HepG2 (cell line): ENCODE results near the gene DCAKD. TPM values are rescaled to one million over a fixed set of nuclear protein-coding genes. Genes with fewer than 3 reads are reported as not detected.

ENCODE experiments used
- ATAC-seq: fragments of 200-7000 bp; cut with Tn5 transposase; 3 replicates; pipeline ENCODE4 v1.9.1; 2020; ENCODE audit warnings: mild to moderate bottlenecking, moderate library complexity
- BruUV-seq: library from RNA; stranded (reverse); fragments of 400-500 nt; replicated peaks from 2 replicates; lab custom pipeline; 2021; lab: Mats Ljungman, UMichigan
- CTCF ChIA-PET: fragments of 300-600 bp; formaldehyde crosslinking; extraction: SDS; loops from one replicate; lab custom pipeline; 2021; ENCODE audit warnings: low total read pairs, inconsistent platforms, low intra/inter-chr PET ratio; lab: Yijun Ruan, JAX
- POLR2A ChIA-PET: fragments of 350-600 bp; sonication (Branson Sonifier 250); formaldehyde crosslinking; loops from one replicate; lab custom pipeline; 2020; ENCODE audit warnings: antibody characterized with exemption, inconsistent platforms; lab: Yijun Ruan, JAX
- DNase-seq: peaks from one replicate; pipeline ENCODE4 v3.0.0-alpha.2; 2015; ENCODE audit warnings: low spot score
- FAIRE-seq: peaks from 3 replicates; lab custom pipeline; 2011; peaks lifted over from hg19 to GRCh38; lab: Jason Lieb, UNC
- H2AFZ ChIP-seq: one replicate; pipeline ENCODE4 v1.6.1; 2011; ENCODE audit warnings: low read length, inconsistent platforms
- H3K27ac ChIP-seq: fragments of 300-600 bp; 3 replicates; pipeline ENCODE4 v1.8.0; 2011; ENCODE audit warnings: mixed run types, mild to moderate bottlenecking, mixed read lengths, low read length, inconsistent platforms; ENCODE audit not compliant: insufficient read depth; ENCODE audit errors: extremely low read length
- H3K27me3 ChIP-seq, 2 experiments: fragments of 200-600 bp in 1 of 2; 2 replicates in 1 of 2; 3 replicates in 1 of 2; pipeline versions ENCODE4 v1.6.0 to v1.8.0; 2011; ENCODE audit warnings: low read length in 2 of 2, mild to moderate bottlenecking in 2 of 2, moderate library complexity in 2 of 2, inconsistent platforms in 1 of 2; ENCODE audit not compliant: insufficient read depth in 2 of 2, control insufficient read depth in 1 of 2
- H3K36me3 ChIP-seq, 2 experiments: fragments of 200-600 bp in 1 of 2; replicated peaks in 1 of 2; 2 replicates in 1 of 2; 3 replicates in 1 of 2; pipeline versions ENCODE4 v1.5.1 to v1.8.0; 2011; ENCODE audit warnings: low read length in 2 of 2, inconsistent platforms in 1 of 2; ENCODE audit not compliant: insufficient read depth in 2 of 2, control insufficient read depth in 1 of 2
- H3K4me1 ChIP-seq: 2 replicates; pipeline ENCODE4 v1.5.1; 2012; ENCODE audit warnings: low read length, inconsistent platforms; ENCODE audit not compliant: insufficient read depth
- H3K4me2 ChIP-seq: 2 replicates; pipeline ENCODE4 v1.6.0; 2011; ENCODE audit warnings: low read depth, low read length, inconsistent platforms
- H3K4me3 ChIP-seq, 3 experiments: fragments of 200-600 bp in 1 of 3; sonication (generic), shearing (Covaris generic) in 1 of 3; replicated peaks in 1 of 3; 2 replicates each; pipeline ENCODE4 v1.5.1; 2011 to 2016; ENCODE audit warnings: low read length in 3 of 3, inconsistent platforms in 2 of 3, low read depth in 2 of 3, mild to moderate bottlenecking in 2 of 3, control low read depth in 1 of 3, mixed read lengths in 1 of 3; ENCODE audit not compliant: insufficient read depth in 1 of 3
- H3K79me2 ChIP-seq: one replicate; pipeline ENCODE4 v1.6.1; 2011; ENCODE audit warnings: low read length, inconsistent platforms; ENCODE audit not compliant: insufficient read depth
- H3K9ac ChIP-seq: 2 replicates; pipeline ENCODE4 v1.6.0; 2011; ENCODE audit warnings: mild to moderate bottlenecking, low read depth, low read length, inconsistent platforms; ENCODE audit not compliant: insufficient read depth
- H3K9me3 ChIP-seq: 2 replicates; pipeline ENCODE4 v1.5.1; 2012; ENCODE audit warnings: mild to moderate bottlenecking, low read length
- H4K20me1 ChIP-seq: 2 replicates; pipeline ENCODE4 v1.6.0; 2011; ENCODE audit warnings: inconsistent platforms, mild to moderate bottlenecking, low read length, moderate library complexity; ENCODE audit not compliant: insufficient read depth
- ATF3 ChIP-seq: sonication (generic); formaldehyde crosslinking; IDR thresholded peaks from 2 replicates; pipeline ENCODE4 v1.4.0; 2020; ENCODE audit warnings: missing genetic modification reagents
- HINFP ChIP-seq: sonication (generic); formaldehyde crosslinking; IDR thresholded peaks from 2 replicates; pipeline ENCODE4 v1.4.0; 2020; ENCODE audit warnings: low read depth, mild to moderate bottlenecking, missing genetic modification reagents
- HMG20B ChIP-seq: conservative IDR thresholded peaks from 2 replicates; pipeline ENCODE4 v1.6.1; 2016; ENCODE audit warnings: missing genetic modification reagents, missing compliant biosample characterization
- MXI1 ChIP-seq: IDR thresholded peaks from 3 replicates; pipeline ENCODE4 v1.6.1; 2012; ENCODE audit warnings: low read depth, low read length, inconsistent platforms, borderline replicate concordance
- PITX1 ChIP-seq: sonication (generic); formaldehyde crosslinking; IDR thresholded peaks from 2 replicates; pipeline ENCODE4 v1.5.1; 2020; ENCODE audit warnings: mild to moderate bottlenecking, missing genetic modification reagents
- PRDM4 ChIP-seq: sonication (generic); formaldehyde crosslinking; IDR thresholded peaks from 2 replicates; pipeline ENCODE4 v1.9.0; 2021; ENCODE audit warnings: missing genetic modification reagents, borderline replicate concordance
- RBFOX2 ChIP-seq: fragments of 200-400 bp; formaldehyde crosslinking; IDR thresholded peaks from 2 replicates; pipeline ENCODE4 v1.6.1; 2017; ENCODE audit warnings: low read depth, mild to moderate bottlenecking, low read length
- RCOR2 ChIP-seq: IDR thresholded peaks from 2 replicates; pipeline ENCODE4 v1.6.1; 2016; ENCODE audit warnings: missing biosample characterization, missing genetic modification reagents
- REPIN1 ChIP-seq: sonication (generic); formaldehyde crosslinking; IDR thresholded peaks from 2 replicates; pipeline ENCODE4 v1.8.0; 2022; ENCODE audit warnings: missing genetic modification reagents, low read depth, mild to moderate bottlenecking, borderline replicate concordance
- SIN3A ChIP-seq: IDR thresholded peaks from 2 replicates; pipeline ENCODE4 v1.6.1; 2011; ENCODE audit warnings: low read depth, mild to moderate bottlenecking, control low read depth, low read length, borderline replicate concordance
- SPEN ChIP-seq: sonication (generic); formaldehyde crosslinking; IDR thresholded peaks from 2 replicates; pipeline ENCODE4 v1.5.1; 2020; ENCODE audit warnings: low read depth, mild to moderate bottlenecking, missing genetic modification reagents
- TARDBP ChIP-seq: sonication (generic); formaldehyde crosslinking; IDR thresholded peaks from 2 replicates; pipeline ENCODE4 v1.8.0; 2022; ENCODE audit warnings: mild to moderate bottlenecking, missing genetic modification reagents
- YEATS4 ChIP-seq: sonication (generic); formaldehyde crosslinking; IDR thresholded peaks from 2 replicates; pipeline ENCODE4 v1.4.0; 2020; ENCODE audit warnings: missing genetic modification reagents, borderline replicate concordance
- ZBTB21 ChIP-seq: sonication (generic); formaldehyde crosslinking; IDR thresholded peaks from 2 replicates; pipeline ENCODE4 v1.4.0; 2020; ENCODE audit warnings: missing genetic modification reagents
- ZNF292 ChIP-seq: sonication (generic); formaldehyde crosslinking; IDR thresholded peaks from 2 replicates; pipeline ENCODE4 v1.8.1; 2022; ENCODE audit warnings: mild to moderate bottlenecking, low read depth, missing genetic modification reagents, borderline replicate concordance
- ZNF674 ChIP-seq: sonication (generic); formaldehyde crosslinking; IDR thresholded peaks from 2 replicates; pipeline ENCODE4 v1.5.0; 2020; ENCODE audit warnings: low read depth, mild to moderate bottlenecking, missing genetic modification reagents
- ZNF816 ChIP-seq: sonication (generic); formaldehyde crosslinking; IDR thresholded peaks from 2 replicates; pipeline ENCODE4 v1.8.0; 2022; ENCODE audit warnings: missing genetic modification reagents, mild to moderate bottlenecking, borderline replicate concordance
- ZNF839 ChIP-seq: sonication (generic); formaldehyde crosslinking; IDR thresholded peaks from 2 replicates; pipeline ENCODE4 v1.4.0; 2020; ENCODE audit warnings: missing genetic modification reagents, mild to moderate bottlenecking, borderline replicate concordance
- WGBS: methylation state at CpG from one replicate; pipeline ENCODE4 v1.1.6; 2017; ENCODE audit warnings: low lambda C conversion rate; 5-methylcytosine and 5-hydroxymethylcytosine counted together
- in situ Hi-C: cut with HindIII; loops from 2 replicates; pipeline ENCODE4 v1.10.0; 2017; ENCODE audit warnings: low pct_unique_long_range_greater_than_20kb; ENCODE audit not compliant: extremely low pct_ligation_motif_present
- intact Hi-C: fragments of 100-400 bp; cut with micrococcal nuclease; formaldehyde crosslinking; loops from one replicate; pipeline ENCODE4 v1.10.0; 2022; ENCODE audit not compliant: unreplicated experiment
- polyA plus RNA-seq, 8 experiments: library from polyadenylated mRNA; depleted of rRNA in 3 of 8; stranded (reverse) in 7 of 8; unstranded in 1 of 8; fragments of >200 nt; fragmentation: Illumina TruSeq in 4 of 8; extraction: Trizol in 4 of 8; gene quantifications; 2 replicates each; pipeline versions ENCODE4 v1.2.1 to v1.2.3, GENCODE V29; 2011 to 2016; ENCODE audit warnings: low read depth in 4 of 8, missing spikeins in 1 of 8, mixed read lengths in 1 of 8; ENCODE audit not compliant: insufficient read depth in 1 of 8
- total RNA-seq, 5 experiments: library from RNA; depleted of rRNA; stranded (reverse); fragments of >200 nt; fragmentation: Illumina TruSeq; extraction: Trizol; gene quantifications; 2 replicates each; pipeline ENCODE4 v1.2.3, GENCODE V29; 2016; ENCODE audit warnings: low read depth in 1 of 5

DCAKD gene
- total and polyA plus RNA-seq, 2 of the 13 experiments (the other 11 are each of a cell fraction or from before 2014, with no cell fraction given), result 25.9 to 29.2 TPM

GRCh38 chr17:45008216-45008615 lies 43.2 kb downstream of the DCAKD start:
- Histone ChIP-seq H2AFZ (no peak overlapping the region), H3K36me3 (no peaks in the 10 kb centered on the region), H4K20me1 (no peaks in the 10 kb centered on the region), H3K4me1 (peaks cover 6% of the 10 kb centered on the region), H3K27ac (no peak overlapping the region), H3K4me2 (no peak overlapping the region), H3K27me3 (peaks cover 11 to 43% of the 10 kb centered on the region in 2 experiments), H3K79me2 (no peaks in the 10 kb centered on the region), H3K4me3 (no peak overlapping the region), H3K9ac (no peak overlapping the region), H3K9me3 (no peaks in the 10 kb centered on the region)
- intact Hi-C loops (no loop called here), in situ Hi-C loops (loop anchor here (25.0 kb wide), 1 partner anchor 221 kb away; no protein-coding TSS in a partner anchor)
- no peak for FAIRE-seq
- no TSS peak for BruUV-seq
- no peak for TF ChIP-seq ZNF839
- TF ChIP-seq HINFP, result no peak
- TF ChIP-seq SPEN (CRISPR knock-in tag), result no peak
- no peak for TF ChIP-seq ATF3 (CRISPR knock-in tag)
- TF ChIP-seq REPIN1 (CRISPR knock-in tag), result no peak
- TF ChIP-seq ZNF292 (CRISPR knock-in tag), result no peak
- TF ChIP-seq MXI1, result no peak
- no peak for TF ChIP-seq SIN3A
- no peak for TF ChIP-seq ZBTB21 (CRISPR knock-in tag)
- no peak for TF ChIP-seq HMG20B (CRISPR knock-in tag)
- no peak for TF ChIP-seq ZNF674 (CRISPR knock-in tag)
- no peak for TF ChIP-seq RBFOX2
- no peak for TF ChIP-seq RCOR2 (CRISPR knock-in tag)
- no peak for TF ChIP-seq PRDM4 (CRISPR knock-in tag)
- no peak for TF ChIP-seq TARDBP
- TF ChIP-seq ZNF816 (CRISPR knock-in tag), result no peak
- TF ChIP-seq PITX1, result no peak
- TF ChIP-seq YEATS4 (CRISPR knock-in tag), result no peak
- CTCF ChIA-PET, result no interaction called here
- ATAC-seq, result peak; percentile 20; the same call in 1 of the 3 replicates
- 21% methylated on average over 10 of the region's 10 CpGs for WGBS
- DNase-seq, result no peak
- POLR2A ChIA-PET, result interaction anchor here (0.8 kb wide), 1 partner anchor 53 kb away, joined by 3 read pairs; the partner anchor contains the start of gene NMT1
